GM21526 (cell line): Measurements from ENCODE around the gene PPP2R3B.
"Not testable (repeated sequence)": the region's sequence is repeated elsewhere in the genome, so short reads cannot be mapped to it uniquely, and the experiment has no call there.

Experiments used
- ATAC-seq: cut with Tn5 transposase; IDR thresholded peaks from one replicate; pipeline ENCODE4 v1.9.1; 2021; ENCODE audit warnings: moderate library complexity; ENCODE audit not compliant: unreplicated experiment, low FRiP score

PPP2R3B gene

DNA sequence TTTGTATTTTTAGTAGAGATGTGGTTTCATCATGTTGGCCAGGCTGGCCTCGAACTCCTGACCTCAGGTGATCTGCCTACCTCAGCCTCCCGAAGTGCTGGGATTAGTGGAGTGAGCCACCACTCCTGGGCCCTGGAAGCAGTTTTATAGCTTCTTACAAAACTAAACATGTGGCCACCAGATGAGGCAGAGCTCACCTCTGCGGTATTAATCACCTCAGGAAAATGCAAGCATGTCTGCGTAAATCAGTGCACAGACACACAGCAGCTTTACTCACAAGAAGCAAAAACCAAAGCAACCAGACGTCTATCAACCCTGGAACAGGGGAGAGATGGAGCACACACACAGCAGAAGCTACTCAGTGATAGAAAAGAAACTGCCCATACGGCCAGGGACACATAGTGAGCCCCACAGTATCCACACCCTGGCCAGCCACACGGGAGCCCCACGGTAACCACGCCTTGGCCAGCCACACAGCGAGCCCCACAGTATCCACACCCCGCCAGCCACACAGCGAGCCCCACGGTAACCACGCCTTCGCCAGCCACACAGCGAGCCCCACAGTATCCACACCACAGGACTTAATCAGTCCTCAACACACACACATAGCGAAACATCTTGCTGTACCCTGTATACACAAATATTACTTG, 30.2 kb downstream of the PPP2R3B start:
- no peak for ATAC-seq

DNA sequence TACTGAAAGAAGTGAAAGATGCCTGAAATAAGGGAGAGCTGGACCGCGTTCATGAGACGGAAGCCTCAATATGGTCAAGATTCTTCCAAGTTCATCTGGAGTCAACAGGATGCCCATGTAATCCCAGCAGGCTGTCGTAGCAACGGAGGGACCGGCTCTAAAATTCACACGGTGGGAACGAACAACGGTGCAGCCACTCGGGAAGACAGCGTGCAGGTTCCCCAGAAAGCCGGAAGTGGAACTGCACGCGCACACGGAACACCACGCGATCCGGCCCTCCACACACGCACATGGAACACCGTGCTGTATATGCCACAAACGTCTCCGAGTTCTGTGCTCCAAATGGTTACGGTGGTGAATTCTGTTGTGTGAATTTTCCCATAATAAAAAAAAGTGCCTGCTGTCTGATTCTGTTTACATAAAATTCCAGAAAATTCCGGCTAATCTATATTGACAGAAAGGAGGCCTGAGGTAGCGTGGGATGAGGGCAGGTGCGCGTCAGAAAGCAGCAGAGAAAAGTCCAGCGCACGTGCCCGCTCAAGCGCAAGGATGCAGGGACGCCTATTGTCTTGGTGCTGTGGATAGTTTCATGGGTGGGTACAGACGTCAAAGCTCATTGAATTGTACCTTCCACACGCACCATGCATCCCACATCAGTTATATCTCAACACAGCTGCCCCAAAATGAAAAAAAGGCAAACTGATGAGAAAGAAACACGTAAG, 31.2 kb downstream of the PPP2R3B start:
- ATAC-seq = no peak

GRCh38 chrX:353566-354535, 32.9 kb downstream of the PPP2R3B start:
- no peak for ATAC-seq

DNA sequence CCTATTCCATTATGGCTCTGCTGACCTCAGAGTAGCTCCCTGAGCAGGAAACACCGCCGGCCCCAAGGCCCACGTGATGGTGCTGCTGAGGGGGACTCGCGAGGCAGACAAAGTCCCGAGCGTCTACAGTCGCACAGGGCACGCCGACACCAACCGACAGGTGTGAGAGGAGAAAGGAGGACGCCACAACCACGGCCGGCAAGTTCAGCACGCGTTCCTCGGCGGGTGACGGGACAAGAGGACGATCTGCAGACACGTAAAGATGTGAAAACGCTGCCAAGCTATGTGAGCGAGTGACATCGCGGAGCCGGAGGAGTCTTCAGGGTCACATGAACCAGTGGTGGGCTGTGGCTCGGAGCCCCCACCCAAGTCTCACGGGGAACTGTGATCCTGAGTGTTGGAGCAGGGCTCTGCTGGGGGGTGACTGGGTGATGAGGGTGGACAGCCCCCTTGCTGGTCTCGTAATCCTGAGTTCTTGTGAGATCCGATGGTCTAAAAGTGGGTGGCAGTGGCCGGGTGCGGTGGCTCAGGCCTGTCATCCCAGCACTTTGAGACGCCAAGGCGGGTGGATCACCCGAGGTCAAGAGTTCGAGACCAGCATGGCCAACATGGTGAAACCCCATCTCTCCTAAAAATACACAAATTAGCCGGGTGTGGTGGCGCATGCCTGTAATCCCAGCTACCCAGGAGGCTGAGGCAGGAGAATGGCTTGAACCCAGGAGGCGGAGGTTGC, 34.0 kb downstream of the PPP2R3B start:
- no peak for ATAC-seq

DNA sequence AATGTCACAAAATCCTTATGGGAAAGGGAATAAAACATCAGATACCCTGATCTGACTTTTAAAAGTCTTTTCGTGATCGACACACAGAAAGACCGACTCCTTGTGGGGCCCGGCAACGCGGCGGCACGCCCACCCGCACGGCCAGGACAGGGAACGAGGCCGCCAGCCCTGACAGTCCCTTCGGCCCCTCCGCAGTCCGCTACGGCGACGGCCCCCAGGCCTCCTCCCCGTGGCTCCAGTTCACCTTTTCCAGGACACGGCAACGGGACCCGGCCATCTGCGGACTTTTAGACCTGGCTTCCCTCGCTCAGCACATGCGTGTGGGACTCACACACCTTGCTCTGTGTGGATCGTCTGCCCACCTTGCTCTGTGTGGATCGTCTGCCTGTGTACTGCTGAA, 34.5 kb downstream of the PPP2R3B start:
- ATAC-seq = no peak

- no peak for ATAC-seq
These were observed 35.0 kb downstream of the PPP2R3B start for GRCh38 chrX:351736-352135.

GRCh38 chrX:351324-351641, 35.4 kb downstream of the PPP2R3B start:
- not testable (repeated sequence) for ATAC-seq

DNA sequence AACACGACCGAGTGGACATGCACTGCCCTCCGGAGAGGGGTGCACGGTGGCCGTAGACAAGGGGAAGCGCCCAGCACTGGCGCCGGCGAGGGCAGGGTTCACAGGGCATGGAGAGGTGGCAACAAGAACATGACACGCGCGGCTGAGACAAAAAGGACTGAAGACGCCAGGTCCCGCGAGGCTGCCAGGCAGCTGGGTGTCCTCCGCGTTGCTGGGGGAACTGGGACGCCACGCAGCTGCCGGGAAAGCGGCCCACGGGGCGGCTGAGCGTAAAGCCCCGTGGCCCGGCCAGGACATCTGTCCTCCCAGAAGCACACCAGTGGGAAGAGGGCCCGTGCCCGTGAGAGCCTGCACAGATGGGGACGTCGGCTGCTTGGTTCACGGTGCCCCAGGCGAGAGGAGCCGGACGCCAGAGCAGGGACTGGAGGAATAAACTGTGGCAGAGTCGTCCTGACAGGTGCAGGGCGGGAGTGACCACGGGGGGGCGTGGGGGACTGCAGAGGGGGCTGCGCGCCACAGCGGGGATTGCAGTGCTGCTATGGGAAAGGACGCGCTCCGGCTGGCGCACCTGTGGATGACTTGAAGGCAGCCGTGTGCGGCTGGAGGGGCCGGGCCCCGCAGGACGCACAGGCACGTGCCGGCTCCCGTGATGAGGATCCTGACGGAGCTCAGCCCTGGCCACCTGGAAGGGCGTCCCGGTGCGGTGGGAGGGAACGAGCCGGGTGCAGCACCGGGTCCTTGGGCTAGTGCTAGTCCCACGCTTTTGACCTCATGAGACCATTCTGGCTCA, 36.0 kb downstream of the PPP2R3B start:
- ATAC-seq = no peak

GRCh38 chrX:350148-350533, 36.6 kb downstream of the PPP2R3B start:
- no peak for ATAC-seq

DNA sequence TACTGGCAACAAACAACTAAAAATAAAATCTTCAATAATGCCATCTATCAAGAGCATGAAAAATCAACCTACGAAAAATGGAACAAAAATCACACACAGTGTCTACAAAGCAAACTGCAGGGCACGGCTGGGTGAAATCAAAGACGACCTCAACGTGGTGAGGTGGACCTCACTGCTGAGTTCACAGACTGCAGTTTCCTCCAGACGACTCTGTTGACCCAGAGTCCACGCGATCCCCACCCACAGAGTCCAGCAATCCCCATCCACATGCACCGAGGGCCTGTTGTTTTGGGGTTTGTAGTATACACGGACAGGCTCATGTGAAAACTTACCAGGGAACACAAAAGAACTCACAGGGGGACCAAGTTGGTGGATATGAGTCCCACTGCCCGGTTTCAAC, 37.0 kb downstream of the PPP2R3B start:
- no peak for ATAC-seq

DNA sequence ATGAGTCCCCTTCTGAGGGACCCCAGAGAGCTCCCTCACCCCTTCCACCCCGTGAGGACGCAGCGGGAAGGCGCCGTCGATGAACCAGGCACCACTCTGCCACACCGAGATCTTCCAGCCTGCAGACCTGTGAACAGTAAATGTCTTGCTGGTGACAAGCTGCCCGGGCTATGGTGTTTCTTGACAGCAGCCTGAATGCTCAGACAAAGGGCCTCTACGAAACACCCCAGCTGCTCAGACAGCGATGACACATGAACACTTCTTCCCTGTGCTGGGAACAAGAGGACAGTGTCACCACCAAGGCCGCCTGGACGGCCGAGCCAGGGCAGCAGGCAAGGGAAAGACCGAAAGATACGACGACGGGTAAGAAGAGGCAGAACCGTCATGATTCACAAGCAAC, 37.5 kb downstream of the PPP2R3B start:
- ATAC-seq = no peak

DNA sequence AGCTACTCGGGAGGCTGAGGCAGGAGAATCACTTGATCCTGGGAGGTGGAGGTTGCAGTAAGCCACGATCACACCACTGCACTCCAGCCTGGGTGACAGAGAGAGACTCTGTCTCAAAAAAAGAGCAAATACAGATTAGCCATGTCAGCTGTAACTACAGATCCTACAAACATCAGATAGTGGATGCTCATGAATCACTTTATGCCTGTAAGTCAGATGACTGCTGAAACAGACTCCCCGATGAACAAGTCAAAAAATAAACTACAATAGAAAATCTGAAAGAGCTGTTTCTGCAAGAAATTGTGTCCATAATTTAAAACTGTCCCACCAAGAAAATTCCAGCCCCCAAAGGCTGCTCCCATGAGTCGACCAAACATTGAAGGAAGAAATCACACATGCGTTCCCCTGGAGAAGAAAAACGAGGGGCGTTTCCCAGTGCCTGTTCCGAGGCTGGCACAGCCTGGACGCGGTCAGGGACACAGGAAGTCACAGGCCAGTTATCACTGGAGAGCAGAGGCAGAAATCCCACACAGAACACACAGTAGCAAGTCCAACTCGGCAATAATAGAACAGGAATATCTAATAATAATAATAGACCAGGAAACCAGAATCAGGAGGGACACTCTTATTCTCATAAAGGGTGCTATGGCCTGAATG, 38.1 kb downstream of the PPP2R3B start:
- no peak for ATAC-seq

- no peak for ATAC-seq
These were observed 39.2 kb downstream of the PPP2R3B start for GRCh38 chrX:347351-348117.

DNA sequence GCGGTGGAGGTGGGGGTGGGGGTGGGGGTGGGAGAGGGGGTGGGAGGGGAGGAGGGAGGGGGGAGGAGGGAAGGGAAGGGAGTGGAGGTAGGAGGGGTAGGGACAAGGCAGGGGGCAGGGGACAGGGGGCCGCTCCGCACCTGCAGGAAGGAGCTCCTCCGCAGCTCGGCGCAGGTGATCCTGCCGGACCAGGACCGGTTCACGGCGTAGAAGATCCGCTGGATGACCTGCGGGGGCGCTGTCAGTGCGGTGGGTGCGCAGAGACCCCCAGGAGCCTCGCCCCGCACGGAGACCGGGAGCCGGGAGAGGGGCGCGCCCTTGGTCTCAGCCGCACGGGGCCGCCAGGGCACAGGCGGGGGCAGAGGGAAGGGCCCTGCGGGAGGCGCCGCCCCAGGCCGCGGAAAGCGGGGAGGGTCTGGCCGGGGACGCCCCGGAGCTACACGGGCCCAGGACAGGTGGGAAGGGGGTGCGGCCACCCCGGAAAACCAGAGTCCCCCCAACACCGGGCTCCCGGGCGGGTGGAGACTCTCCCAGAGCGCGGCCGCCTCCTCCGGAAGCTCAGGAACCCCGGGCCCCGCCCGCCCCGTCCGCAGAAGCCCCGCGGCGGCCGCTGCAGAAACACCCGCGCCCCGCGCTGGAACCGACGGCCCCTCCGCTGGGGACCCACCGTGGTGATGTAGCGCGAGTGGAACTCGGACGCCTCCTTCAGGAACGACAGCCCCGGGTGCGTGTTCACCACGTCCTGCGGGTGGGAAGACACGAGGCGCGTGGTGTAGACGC, 40.5 kb downstream of the PPP2R3B start:
- no peak for ATAC-seq

DNA sequence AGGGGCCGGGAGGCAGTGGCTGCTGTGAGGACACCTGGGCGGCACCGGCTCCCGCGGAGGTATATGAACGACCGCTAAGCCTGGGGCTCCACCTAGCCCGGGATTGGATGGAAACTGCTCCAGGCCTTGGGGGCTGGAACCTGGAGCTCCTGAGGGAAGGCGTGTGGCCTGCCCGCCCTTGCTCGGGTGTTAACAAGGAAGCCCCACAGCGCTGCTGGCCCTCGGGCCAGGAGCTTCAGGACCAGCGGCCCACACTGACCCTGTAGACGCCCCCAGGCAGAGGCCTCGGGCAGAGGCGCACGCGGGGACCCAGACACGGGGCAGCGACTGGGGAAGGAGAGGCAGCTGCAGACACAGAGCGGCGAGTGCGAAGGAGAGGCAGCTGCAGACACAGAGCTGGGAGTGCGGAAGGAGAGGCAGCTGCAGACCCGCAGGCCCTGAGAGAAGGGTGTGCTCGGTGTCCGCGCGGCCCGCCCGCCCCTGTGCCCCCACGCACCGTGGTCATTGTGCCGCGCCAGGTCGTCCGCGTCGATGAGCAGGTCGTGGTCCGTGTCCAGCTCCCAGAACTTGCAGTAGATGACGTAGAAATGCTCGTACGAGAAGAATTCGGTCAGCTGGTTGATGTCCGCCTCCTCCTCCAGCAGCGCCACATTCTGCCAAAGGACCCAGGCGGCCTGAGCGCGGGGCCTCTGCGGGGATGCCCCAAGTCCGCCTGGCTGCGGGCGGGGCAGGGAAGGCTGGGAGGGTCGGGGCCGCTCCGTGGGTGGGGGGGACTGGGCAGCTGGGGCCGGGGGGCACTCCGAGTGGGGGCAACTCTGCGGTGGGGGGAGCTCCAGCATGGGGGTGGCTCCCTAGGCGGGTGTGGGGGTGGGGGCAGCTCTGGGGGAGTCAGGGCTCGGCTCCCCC, 41.4 kb downstream of the PPP2R3B start:
- ATAC-seq = no peak

- ATAC-seq = no peak
These were observed 42.3 kb downstream of the PPP2R3B start for GRCh38 chrX:344371-344901.
